Measurements from ENCODE around the gene INHBA.

INHBA gene

GRCh38 chr7:41711283-41712064, 8.6 kb upstream of the INHBA start:
- DNase-seq (ENCODE audit: low spot score) = peak; percentile 53

- DNase-seq (ENCODE audit: low spot score) = no peak
Measured at GRCh38 chr7:41710838-41711237, 7.9 kb upstream of the INHBA start.

GRCh38 chr7:41709621-41710020, 6.7 kb upstream of the INHBA start:
- DNase-seq (ENCODE audit: low spot score) = no peak

GRCh38 chr7:41708581-41709358, 5.9 kb upstream of the INHBA start:
- no peak for DNase-seq (ENCODE audit: low spot score)

- DNase-seq (ENCODE audit: low spot score) = no peak
Measured at GRCh38 chr7:41706228-41706930, 3.5 kb upstream of the INHBA start.

DNA sequence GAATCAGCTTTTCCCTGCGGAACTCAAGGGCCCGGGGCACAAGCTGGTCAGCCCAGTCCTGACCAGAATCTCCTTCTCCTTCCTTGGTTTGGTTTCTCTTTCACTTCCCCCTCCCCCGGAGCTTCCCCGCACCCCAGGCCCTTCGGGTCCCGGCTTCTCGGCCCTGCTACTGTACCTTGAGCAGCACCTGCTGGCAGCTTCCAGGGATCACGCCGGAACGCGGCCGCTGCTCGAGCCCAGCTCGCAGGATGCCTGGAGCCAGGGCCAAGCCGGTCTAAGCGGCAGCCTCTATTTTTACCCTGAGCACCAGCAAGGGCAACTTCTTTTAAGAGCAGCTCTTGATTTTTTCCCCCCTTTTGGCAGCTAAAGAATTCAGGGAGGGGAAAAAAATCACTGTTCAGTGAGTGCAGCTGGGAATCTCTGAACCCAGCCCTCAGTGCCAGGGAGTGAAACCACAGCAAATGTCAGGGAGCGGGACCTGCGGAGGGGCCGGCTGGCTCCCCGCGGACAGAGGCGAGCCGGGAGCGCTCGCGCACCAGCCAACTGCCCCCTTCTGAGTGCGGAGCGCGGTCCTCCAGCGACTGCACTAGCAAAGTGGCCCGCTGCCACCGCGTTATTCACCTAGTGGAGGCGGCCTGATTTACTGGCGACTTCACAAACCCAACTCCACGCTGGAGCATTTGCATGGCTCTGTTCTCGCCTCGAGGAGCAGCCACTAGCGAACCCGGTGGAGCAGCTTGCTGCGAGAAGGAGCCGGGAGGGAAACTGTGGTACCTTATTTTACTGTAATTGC, 2.4 kb upstream of the INHBA start:
- peak; percentile 92 for DNase-seq (ENCODE audit: low spot score)

- no peak for DNase-seq (ENCODE audit: low spot score)
Measured at GRCh38 chr7:41701068-41701941, 1.6 kb downstream of the INHBA start.

DNA sequence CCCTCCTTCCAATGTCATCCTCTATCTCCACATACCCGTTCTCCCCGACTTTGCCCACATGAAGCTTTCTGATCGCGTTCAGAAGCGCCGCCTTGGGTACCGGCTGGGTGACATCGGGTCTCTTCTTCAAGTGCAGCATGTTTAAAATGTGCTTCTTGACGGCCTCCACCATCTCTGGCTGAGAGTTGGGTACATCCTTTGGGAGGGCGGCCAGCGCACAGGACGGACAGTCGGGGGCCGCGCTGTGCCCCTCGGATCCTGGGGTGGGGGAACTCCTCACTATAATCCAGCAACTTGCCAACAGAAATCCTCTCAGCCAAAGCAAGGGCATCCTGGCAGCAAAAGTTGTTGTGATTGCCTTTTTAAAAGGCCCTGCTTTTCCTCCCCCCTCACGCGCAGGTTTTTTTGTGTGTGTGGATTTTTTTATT, 2.8 kb downstream of the INHBA start:
- no peak for DNase-seq (ENCODE audit: low spot score)

GRCh38 chr7:41699516-41699915, 3.4 kb downstream of the INHBA start:
- no peak for DNase-seq (ENCODE audit: low spot score)

GRCh38 chr7:41698726-41699125, 4.2 kb downstream of the INHBA start:
- no peak for DNase-seq (ENCODE audit: low spot score)

GRCh38 chr7:41698114-41698513, 4.8 kb downstream of the INHBA start:
- DNase-seq (ENCODE audit: low spot score) = no peak

- DNase-seq (ENCODE audit: low spot score) = peak; percentile 72
Measured at GRCh38 chr7:41696323-41696916, 6.5 kb downstream of the INHBA start.

GRCh38 chr7:41695661-41696322, 7.1 kb downstream of the INHBA start:
- DNase-seq (ENCODE audit: low spot score) = no peak

- no peak for DNase-seq (ENCODE audit: low spot score)
Measured at GRCh38 chr7:41694495-41694894, 8.4 kb downstream of the INHBA start.

- DNase-seq (ENCODE audit: low spot score) = no peak
Measured at GRCh38 chr7:41693150-41693997, 9.5 kb downstream of the INHBA start.

GRCh38 chr7:41692251-41692650, 10.6 kb downstream of the INHBA start:
- DNase-seq (ENCODE audit: low spot score) = no peak

GRCh38 chr7:41691286-41692190, 11.4 kb downstream of the INHBA start:
- DNase-seq (ENCODE audit: low spot score) = no peak

- no peak for DNase-seq (ENCODE audit: low spot score)
Measured at GRCh38 chr7:41689815-41690214, 13.1 kb downstream of the INHBA start.

Measured in HuH-7 (cell line).